Hematopoietic multipotent progenitor cell treated with erythropoietin and hydrocortisone succinate and interleukin-3 and kit ligand, for 17 days (in vitro differentiated cells): Measurements from ENCODE around the gene CCDC93.

Source experiments
- DNase-seq: peaks from one replicate; pipeline ENCODE4 v3.0.0-alpha.2; 2015; ENCODE audit warnings: low spot score

The CCDC93 gene, protein sequence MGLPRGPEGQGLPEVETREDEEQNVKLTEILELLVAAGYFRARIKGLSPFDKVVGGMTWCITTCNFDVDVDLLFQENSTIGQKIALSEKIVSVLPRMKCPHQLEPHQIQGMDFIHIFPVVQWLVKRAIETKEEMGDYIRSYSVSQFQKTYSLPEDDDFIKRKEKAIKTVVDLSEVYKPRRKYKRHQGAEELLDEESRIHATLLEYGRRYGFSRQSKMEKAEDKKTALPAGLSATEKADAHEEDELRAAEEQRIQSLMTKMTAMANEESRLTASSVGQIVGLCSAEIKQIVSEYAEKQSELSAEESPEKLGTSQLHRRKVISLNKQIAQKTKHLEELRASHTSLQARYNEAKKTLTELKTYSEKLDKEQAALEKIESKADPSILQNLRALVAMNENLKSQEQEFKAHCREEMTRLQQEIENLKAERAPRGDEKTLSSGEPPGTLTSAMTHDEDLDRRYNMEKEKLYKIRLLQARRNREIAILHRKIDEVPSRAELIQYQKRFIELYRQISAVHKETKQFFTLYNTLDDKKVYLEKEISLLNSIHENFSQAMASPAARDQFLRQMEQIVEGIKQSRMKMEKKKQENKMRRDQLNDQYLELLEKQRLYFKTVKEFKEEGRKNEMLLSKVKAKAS

DNA sequence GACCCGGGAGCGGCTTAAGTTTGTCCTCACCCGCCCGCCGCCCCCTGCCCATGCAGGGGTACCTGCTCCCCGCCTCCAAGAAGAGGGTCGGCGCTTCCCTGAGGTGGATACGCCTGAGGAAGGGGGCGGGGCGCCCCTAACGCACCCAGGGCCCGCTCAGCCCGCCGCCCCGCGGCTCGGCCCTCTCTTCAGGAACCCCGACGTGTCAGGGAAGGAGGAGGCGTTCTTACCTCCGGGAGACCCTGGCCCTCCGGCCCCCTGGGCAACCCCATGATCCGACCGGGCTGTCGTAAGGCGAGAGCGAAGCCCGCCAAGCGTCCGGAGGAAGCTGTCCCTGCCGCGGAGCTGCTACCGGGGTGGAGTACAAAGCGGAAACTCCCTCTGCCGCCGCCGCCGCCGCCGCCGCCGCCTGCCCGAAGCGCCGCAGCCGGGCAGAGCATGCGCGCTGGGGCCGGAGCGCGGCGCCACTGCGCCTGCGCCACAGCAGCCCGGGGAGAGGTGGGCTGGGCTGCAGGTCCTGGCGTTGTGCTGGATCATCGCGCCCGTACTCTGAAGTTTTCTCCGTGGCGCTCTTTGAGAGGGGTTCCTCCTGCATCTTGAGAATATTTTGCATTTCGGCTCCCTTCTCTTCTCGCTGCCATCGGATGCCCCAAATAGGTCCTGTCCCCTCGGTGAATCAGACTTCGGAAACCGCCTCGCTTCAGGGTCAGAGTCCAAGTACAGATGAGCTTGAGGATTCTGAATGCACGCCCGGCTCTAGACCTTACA, at the start of gene CCDC93:
CCDC93 (minus strand) TSS at position 347 of the 768 bp plus-strand sequence; CDS start at position 272, 75 bp downstream.
- peak; percentile 82 for DNase-seq

DNA sequence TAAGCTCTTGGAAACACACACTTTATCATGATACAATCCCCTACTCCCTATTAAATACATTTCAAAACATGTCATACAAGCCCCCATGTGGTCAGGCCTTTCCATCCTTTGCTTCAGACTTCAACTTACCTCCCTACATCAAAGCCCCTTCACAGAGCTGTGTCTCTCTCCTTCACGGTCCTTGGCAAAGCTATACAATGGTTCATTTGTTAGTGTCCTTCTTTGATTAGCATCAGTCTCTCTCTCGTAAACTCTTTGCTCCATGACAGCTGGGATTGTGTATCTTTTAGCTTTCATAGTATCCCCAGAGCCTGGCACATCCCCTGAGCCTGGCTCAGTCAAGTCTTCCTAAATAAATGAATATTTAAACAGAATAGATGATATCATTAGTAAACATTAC, 48.8 kb upstream of the CCDC93 start:
- DNase-seq: no peak

DNA sequence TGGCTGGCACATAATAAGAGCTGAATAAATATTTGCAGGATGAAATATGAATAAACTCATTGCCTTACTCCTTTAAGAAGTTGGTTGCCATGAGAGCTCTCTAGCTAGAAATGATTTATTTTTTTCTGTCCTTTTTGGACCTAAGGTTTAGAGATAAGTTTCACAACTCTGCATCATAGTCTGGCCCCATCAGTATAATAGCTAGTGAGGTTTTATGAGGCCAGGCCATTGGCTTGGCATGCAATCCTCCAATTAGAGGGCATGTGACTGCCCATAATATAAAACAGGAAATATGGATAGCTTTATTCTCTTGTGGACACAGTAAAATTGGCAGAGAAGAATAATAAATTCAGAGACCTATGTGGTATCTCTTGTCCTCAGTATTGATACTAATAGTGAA, 48.2 kb upstream of the CCDC93 start:
- DNase-seq: no peak

DNA sequence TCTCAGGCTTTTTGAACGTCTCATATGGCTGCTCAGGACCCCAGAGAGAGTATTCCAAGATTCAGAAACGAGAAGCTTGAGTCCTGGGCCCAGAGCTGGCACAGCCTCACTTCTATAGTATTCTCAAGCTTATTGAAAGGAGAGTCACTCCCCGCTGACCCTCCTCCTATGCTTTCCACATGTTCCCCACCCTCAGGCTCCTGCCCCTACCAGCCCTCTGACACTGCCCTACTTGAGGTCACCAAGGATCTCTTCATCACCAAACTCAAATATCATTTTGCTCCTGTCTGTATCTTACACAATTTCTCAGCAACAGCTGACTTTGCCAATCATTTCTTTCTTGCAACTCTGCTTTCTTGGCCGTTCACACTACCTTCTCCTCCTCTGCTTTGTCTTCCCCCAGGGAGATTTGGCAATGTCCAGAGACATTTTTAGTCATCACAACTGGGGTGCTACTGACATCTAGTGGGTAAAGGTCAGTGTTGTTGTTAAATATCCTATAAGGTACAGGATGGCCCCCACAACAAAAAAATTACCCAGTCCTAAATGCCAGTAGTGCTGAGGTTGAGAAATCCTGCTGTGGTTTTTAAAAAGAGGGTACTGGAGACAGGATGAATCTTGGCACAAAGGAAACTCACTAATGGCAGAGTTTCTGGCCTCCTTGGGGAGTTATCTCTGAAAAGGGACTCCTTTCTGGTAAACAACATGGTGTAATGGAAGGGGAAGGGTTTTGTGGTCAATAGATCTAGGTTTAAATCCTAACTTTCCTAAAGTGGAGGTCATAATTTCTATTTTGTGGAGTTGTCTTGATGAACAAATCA, 47.5 kb upstream of the CCDC93 start:
- DNase-seq: no peak

DNA sequence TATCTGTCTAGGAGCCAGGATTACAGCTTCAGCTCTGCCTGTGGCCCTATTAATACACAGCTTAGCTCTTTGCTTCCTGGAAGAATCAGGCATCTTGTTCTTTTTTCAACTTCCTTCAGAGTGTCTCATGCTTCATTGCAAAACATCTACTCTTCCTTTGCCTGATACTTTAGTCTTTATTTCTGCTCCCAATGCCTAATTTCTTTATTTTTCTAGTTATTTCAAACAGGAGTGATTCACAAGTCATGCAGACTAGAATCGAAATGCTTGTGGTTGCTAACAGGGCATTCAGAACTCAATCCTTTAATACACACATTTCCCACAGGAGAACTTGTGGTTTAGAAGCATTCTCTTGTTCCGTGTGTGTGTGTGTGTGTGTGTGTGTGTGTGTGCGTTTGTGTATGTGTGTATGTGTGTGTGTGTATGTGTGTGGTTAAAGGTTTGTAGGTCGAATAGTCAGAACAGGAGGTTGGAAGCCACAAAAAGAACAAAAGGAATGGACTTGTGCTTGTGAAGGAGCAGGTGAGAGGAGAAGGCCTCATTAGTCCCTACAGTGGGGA, 46.1 kb upstream of the CCDC93 start:
- no peak for DNase-seq

DNA sequence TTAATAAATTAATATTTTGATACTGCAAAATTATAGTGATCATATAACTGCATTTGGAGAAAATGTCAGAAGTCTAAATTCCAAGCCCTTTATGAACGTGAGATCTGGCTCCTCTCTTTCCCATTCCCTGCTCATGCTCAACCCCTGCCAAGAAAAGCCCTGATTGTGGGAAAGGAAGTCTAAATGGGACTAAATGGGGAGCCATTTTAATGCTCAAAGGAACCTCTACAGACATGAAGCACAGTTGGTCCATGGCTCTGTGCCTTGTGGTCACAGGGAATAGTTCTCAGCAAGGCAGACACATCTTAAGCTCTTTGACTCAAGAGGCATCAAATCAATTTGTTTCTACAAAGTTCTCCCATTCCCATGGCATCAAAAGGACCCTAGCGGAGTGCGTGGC, 45.1 kb upstream of the CCDC93 start:
- DNase-seq: no peak

DNA sequence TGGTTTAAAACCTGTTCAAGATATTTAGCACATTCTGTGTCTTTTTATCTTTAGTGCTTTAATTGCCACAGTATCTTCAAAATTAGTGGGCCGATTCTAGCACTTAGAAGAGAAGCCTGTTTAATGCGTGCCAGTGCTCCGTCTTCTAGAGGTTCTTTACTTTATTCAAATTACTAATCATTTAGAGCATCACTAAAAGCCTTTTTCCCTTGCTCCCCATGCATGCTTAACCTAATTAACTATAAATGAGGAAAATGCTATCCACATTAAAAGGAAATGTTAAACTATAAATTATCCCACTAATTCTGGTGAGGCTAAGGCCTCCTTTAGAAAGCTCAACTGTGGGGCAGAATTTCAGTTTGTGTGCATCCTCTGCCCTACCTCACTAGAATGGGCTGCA, 42.9 kb upstream of the CCDC93 start:
- DNase-seq: no peak

DNA sequence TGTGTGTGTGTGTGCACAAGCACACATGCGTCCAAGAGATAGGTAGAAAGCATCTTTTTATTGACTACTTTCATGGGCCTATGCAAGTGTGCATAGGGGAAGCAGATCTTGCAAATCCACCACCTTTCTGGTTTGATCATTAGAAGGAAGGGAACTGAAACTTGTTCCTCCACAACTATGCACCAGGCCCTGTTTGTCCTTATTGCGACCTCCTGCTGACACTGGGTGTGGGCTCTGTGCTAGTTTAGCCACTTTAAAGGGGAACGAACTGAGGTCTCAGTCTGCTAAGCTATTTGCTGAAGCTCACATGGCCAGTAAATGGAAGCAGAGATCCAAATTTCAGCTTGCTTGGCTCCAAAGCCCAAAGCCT, 42.3 kb upstream of the CCDC93 start:
- no peak for DNase-seq

DNA sequence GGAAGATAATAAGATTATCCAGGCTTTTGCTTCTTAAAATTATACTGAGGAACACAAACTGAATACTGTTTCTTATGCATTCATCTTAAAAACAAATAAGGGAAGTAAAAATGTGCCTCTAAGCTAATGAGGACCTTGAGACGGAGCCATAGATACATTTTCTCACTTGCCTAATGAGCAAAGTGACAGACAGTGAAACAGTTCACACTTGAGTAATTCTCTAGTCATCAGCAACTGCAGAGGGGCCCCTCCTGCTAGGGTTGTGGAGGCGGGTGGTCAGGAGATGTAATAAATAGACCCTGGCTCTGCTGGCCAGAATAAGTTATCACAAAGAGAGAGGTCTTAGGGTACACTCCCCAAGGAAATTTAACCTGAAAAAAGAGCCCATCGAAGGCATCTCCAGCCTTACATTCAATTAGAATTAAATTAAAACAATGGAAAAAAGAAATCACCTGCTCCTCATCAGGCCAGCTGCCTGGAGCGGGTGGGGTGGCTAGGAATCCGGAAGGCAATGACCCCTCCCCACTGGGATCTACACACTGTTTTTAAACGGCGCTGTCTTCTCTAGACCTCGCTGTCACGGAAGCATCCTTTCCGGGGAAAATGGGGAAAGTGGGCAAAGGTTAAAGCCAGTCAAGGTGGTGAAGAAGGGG, 41.8 kb upstream of the CCDC93 start:
- DNase-seq: no peak

DNA sequence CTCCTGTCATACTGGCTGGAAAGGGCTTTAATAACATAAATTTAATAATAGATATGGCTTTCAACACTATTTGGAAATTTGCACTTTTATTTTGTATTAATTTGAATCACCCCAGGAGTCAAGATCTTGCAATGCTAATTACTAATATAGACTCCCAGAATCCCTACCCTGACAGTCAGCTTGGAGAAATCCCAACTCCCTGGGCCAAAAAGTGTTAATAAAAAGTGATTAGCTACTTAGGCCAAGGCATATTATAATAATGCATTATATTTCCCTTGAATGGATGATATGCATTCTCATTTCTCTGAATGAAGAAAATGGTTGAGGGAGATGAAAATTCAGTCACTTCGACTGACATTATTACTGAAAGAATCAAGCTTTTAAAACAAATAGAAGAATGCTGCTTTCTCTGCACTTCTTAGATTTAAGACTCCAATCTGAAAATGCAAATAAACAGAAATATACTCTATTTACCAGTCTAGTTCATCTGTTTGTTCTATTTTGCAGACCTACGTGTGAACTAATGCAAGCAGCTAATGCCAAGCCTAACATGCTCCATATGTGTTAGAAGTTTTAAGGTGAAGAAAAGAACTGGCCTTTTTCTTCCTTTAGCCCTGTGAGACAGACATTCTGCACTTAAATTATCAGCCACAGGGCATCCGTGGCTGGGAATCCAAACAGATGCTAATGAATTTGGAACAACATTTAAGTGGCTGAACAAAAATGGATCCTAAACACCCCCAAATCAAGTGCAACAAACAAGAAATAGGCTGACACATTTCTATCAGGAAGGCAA, 40.5 kb upstream of the CCDC93 start:
- no peak for DNase-seq

DNA sequence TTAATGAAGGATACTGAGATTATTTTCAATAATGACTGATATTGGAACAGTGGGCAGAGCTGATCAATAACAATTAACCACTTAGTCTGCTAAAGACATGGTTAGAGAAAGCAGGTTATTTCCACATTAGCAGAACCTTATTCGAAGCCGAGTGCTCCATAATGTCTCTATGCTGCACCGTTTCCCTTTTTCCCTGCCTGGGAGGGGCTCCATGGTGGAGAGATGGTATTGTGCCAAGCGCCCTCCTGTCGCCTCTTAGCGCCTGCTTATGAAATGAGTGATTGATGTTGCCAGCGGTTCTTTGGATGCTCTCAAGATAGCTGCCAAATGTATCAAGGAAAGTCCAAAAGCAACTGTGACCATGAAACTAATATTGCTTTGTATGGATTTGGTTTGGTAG, 39.8 kb upstream of the CCDC93 start:
- DNase-seq: no peak

DNA sequence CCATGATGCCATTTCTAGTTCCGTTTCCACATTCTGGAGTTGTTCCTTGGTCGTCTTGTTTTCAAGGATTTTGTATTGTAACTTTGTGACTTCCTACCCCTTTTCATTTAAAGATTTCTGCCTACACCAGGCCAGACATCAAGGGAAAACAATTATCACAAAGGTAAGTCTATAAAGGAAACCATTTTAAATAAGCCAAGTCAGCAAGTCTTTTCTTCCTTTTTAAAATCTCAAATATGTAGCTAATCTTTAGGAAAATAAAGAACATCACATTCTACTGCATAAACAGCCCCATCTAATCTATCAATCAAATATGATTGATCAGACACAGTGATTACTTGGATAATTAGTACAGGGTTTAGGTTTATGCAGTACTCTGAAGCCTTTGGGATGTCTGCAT, 38.6 kb upstream of the CCDC93 start:
- no peak for DNase-seq

DNA sequence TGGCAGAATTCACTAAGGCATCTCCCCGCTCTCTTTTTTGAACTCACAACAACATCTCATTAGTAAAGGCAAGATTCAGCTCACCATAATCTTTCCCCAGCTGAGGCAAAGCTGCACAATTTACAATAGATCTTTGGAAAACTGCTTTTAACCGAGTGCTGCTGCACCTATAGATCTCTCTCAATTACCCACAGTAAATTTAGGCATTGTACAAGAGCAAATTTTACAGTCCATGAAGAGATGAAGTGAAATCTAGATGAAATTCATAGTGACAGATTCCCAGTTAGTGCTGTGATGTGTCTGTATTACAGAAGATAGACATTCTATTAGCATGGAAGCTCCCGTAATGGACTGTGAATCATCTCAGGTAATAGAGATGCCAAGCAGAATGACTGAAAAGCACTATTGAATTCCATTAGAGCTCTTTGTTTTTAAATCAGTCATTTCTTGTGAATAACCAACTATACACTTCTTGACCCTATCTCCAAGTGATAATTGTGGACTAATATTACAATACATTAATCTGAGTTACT, 38.0 kb upstream of the CCDC93 start:
- no peak for DNase-seq

DNA sequence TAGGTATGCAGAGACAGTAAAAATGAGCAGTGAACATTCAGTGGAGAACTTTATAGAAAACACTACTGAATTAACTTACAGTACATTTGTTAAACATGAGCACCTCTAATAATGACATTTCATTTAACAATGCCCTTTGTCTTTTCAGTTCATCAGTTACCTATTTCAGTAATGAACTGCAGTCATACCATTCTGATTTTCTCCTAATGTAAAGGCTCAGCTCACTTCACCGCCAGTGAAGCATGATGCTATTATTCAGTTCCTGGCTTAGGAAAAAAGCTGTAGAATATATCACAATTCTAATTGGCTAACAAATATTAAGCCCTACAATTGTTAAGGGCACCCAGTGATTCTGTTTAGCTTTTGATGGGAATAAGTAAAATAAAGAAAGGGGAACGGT, 37.1 kb upstream of the CCDC93 start:
- no peak for DNase-seq

DNA sequence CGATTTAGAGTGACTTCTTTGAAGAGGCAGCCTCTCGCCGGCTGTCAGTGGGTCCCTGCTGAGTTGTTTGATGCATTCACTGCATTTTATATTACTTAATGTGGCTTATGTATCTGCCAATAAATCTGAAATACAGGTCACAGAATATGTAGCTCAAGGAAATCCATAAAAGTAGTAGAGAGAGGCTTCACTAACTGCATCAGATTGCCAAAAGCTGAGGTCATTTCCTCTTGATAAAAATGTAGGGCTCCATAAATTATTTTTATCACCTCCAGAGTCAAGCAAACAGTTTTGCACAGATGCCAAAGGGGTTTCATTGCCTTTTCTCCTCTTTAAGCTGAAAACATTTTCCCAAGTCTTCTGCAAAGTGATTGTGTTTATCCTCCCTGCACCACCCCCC, 36.5 kb upstream of the CCDC93 start:
- DNase-seq: no peak

DNA sequence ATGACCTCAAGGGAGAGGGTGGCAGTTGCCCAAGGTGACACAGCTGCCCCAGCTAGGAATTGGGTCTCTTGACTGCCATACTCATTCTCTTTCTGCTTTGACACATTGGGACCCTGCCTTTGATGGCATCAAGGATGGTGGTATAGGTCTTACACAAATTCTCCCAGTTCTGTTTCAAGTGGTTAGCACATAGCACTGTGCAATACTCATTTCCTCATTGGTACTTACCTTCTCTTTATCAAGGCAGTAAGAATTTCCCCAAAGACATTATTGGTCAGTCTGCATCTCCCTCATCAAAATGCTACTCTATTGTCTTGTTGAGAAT, 35.9 kb upstream of the CCDC93 start:
- DNase-seq: no peak

DNA sequence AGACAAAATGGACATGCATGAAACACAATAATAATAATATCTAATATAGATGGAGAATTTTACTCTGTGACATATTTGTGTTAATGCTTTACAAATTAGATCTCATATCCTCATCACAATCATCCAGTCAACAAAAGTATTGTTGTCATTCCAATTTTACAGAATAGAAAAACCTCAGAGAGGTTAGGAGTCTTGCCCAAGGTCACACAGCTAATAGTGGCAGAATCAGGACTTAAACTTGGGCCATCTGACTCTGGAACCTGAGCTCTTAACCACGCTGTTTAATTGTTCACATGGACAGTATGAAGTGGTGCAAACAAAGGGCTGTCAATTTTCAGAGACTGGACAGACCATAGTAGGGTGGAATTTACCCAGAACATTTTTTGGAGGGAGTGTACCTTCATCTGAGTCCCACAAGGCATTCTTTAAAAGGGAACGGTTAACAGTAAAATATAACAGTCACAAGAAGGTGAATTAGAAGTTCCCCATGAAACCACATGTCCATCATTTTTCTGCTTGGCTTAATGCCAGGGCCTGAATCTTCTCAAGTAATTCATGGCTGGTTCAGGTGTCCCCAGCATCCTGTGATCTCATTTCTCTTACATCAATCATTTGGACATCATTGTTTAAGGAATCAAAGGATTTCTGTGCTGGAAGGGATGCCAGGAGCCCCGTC, 35.4 kb upstream of the CCDC93 start:
- DNase-seq: no peak

DNA sequence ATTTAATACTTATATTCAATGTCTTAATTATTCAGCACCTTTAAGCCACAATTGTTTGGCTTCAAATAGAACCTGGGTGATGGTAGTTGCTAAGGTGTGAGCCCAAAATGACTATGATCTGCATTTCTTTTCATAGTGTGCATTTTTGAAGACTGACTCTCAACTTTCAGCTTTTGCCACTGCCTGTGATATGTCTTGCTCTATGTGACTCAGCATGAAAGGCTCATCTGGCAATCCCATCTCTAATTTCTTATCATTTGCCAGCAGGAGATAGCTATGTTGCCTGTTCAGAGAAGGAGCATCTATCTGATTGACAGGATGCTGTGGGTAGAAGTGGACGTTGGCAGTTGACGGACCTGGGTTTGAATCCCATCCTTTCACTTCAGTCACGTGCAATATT, 34.5 kb upstream of the CCDC93 start:
- DNase-seq: no peak

DNA sequence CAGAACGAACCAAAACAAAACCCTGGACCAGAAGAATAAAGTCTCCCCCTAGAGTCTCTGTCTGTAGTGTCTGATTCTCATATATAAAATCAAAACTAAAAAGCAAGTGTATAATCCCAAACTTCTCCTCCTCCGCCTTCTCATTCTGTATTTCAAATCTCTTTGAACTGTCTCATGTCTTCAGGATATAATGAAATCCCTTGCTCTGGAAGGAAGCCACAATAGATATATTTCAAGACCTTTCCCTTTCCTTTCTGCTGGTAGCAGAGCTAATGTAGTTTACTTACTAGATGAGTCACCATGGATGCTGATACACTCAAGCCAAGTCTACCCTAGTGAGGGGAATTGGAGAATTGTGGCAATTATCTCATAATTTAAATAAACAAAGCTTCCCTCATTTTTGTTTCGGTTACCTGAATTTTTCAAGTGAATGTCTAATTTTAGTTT, 33.5 kb upstream of the CCDC93 start:
- no peak for DNase-seq
